ENCODE data around the gene AP3S2. TPM values are rescaled to one million over a fixed set of nuclear protein-coding genes. Genes with fewer than 3 reads are reported as not detected.

AP3S2 gene
- total RNA-seq, 1 experiment from 2014 or later = 23.3 TPM

GRCh38 chr15:89801471-89802195 lies 92.2 kb downstream of the AP3S2 start:
- Histone ChIP-seq H3K9me3 (ENCODE audit: control insufficient read depth in 1 of 2, insufficient read depth in 1 of 2, low read depth in 1 of 2, low read length in 2 of 2) (no peaks in the 10 kb centered on the region), H3K4me3 (replicated peaks in 1 of 2; ENCODE audit: low read depth in 1 of 2, low read length in 2 of 2) (no peak overlapping the region), H3K27ac (ENCODE audit: low read depth, low read length) (no peak overlapping the region), H2AFZ (ENCODE audit: low read depth, low read length, poor library complexity, severe bottlenecking) (no peak overlapping the region), H3K27me3 (ENCODE audit: insufficient read depth, low read length) (no peaks in the 10 kb centered on the region), H3K4me1 (ENCODE audit: control insufficient read depth in 1 of 2, insufficient read depth in 2 of 2, low read length in 2 of 2) (no peaks in the 10 kb centered on the region), H3K9ac (ENCODE audit: low read length) (no peak overlapping the region), H4K20me1 (ENCODE audit: insufficient read depth) (no peaks in the 10 kb centered on the region), H3K36me3 (ENCODE audit: control insufficient read depth in 1 of 2, insufficient read depth in 2 of 2, low read length in 2 of 2) (no peaks in the 10 kb centered on the region), H3K4me2 (ENCODE audit: low read length) (no peak overlapping the region), H3K9me2 (ENCODE audit: insufficient read depth) (no peaks in the 10 kb centered on the region), H3K79me2 (ENCODE audit: insufficient read depth, low read length) (no peaks in the 10 kb centered on the region)
- no TSS peak for BruUV-seq (replicated peaks)
- TF ChIP-seq TCF7L2 (IDR thresholded peaks at IDR 0.05; ENCODE audit: borderline replicate concordance, extremely low read depth, insufficient read depth, insufficient read length) (no peak), FOSL1 (IDR thresholded peaks at IDR 0.05; ENCODE audit: low read depth) (no peak), POLR2A (IDR thresholded peaks at IDR 0.05; ENCODE audit: borderline replicate concordance, extremely low read depth, insufficient read depth, insufficient read length) (no peak), YY1 (IDR thresholded peaks at IDR 0.05; ENCODE audit: extremely low read depth, insufficient replicate concordance, low read depth, low read length) (no peak), ZNF274 (IDR thresholded peaks at IDR 0.05; ENCODE audit: low read depth, low read length) (no peak), SP1 (IDR thresholded peaks at IDR 0.05; ENCODE audit: low read depth) (no peak), ZFX (IDR thresholded peaks at IDR 0.05) (no peak), EGR1 (IDR thresholded peaks at IDR 0.05; ENCODE audit: low read depth) (no peak)
- POLR2A ChIA-PET = no interaction called here
- intact Hi-C loops (cut with micrococcal nuclease) = no loop called here
- CTCF ChIA-PET = no interaction called here
- RAD21 ChIA-PET (ENCODE audit: low non-redundant PET in 1 of 2, low total read pairs in 2 of 2, uncharacterized antibody in 2 of 2, unreplicated experiment in 2 of 2) = no interaction called here
- ATAC-seq (no peak), DNase-seq (ENCODE audit: low read depth, low spot score) (no peak)

- POLR2A ChIA-PET = no interaction called here
- Histone ChIP-seq H3K9ac (ENCODE audit: low read length) (no peak overlapping the region), H3K36me3 (ENCODE audit: control insufficient read depth in 1 of 2, insufficient read depth in 2 of 2, low read length in 2 of 2) (no peaks in the 10 kb centered on the region), H3K4me1 (ENCODE audit: control insufficient read depth in 1 of 2, insufficient read depth in 2 of 2, low read length in 2 of 2) (no peaks in the 10 kb centered on the region), H3K9me3 (ENCODE audit: control insufficient read depth in 1 of 2, insufficient read depth in 1 of 2, low read depth in 1 of 2, low read length in 2 of 2) (no peaks in the 10 kb centered on the region), H3K79me2 (ENCODE audit: insufficient read depth, low read length) (no peaks in the 10 kb centered on the region), H4K20me1 (ENCODE audit: insufficient read depth) (no peaks in the 10 kb centered on the region), H2AFZ (ENCODE audit: low read depth, low read length, poor library complexity, severe bottlenecking) (no peak overlapping the region), H3K27me3 (ENCODE audit: insufficient read depth, low read length) (no peaks in the 10 kb centered on the region), H3K27ac (ENCODE audit: low read depth, low read length) (no peak overlapping the region), H3K4me2 (ENCODE audit: low read length) (no peak overlapping the region), H3K9me2 (ENCODE audit: insufficient read depth) (no peaks in the 10 kb centered on the region), H3K4me3 (replicated peaks in 1 of 2; ENCODE audit: low read depth in 1 of 2, low read length in 2 of 2) (no peak overlapping the region)
- intact Hi-C loops (cut with micrococcal nuclease) = no loop called here
- RAD21 ChIA-PET (ENCODE audit: low non-redundant PET in 1 of 2, low total read pairs in 2 of 2, uncharacterized antibody in 2 of 2, unreplicated experiment in 2 of 2) = no interaction called here
- no peak for DNase-seq (ENCODE audit: low read depth, low spot score)
- CTCF ChIA-PET = no interaction called here
- no peak for ATAC-seq
- no TSS peak for BruUV-seq (replicated peaks)
- TF ChIP-seq POLR2A (IDR thresholded peaks at IDR 0.05; ENCODE audit: borderline replicate concordance, extremely low read depth, insufficient read depth, insufficient read length) (no peak), CEBPB (IDR thresholded peaks at IDR 0.05; ENCODE audit: low read depth) (no peak), ZNF274 (IDR thresholded peaks at IDR 0.05; ENCODE audit: low read depth, low read length) (no peak), TCF7L2 (IDR thresholded peaks at IDR 0.05; ENCODE audit: borderline replicate concordance, extremely low read depth, insufficient read depth, insufficient read length) (no peak), ELF1 (IDR thresholded peaks at IDR 0.05; ENCODE audit: borderline replicate concordance, low read depth) (no peak), ZBTB33 (IDR thresholded peaks at IDR 0.05; ENCODE audit: extremely low read depth, insufficient replicate concordance, low read length) (no peak), SIN3A (IDR thresholded peaks at IDR 0.05; ENCODE audit: low read depth) (no peak), FOSL1 (IDR thresholded peaks at IDR 0.05; ENCODE audit: low read depth) (no peak), EZH2 (IDR thresholded peaks at IDR 0.05) (no peak), POLR2AphosphoS5 (IDR thresholded peaks at IDR 0.05; ENCODE audit: low read depth, low read length) (no peak), ZFX (IDR thresholded peaks at IDR 0.05) (no peak), CTCF (IDR thresholded peaks at IDR 0.05 in 2 of 3, conservative IDR thresholded peaks at IDR 0.05 in 1 of 3; ENCODE audit: borderline replicate concordance in 1 of 3, insufficient read depth in 1 of 3, low read depth in 2 of 3, low read length in 2 of 3) (no peak)
These were observed 93.8 kb downstream of the AP3S2 start for GRCh38 chr15:89799918-89800498.
